NB4 (cell line): Measurements from ENCODE around the gene GPS2.

Source experiments
- MAX ChIP-seq: IDR thresholded peaks from 2 replicates; pipeline ENCODE4 v1.6.1; 2011; ENCODE audit warnings: low read depth, low read length
- POLR2A ChIP-seq: IDR thresholded peaks from 2 replicates; pipeline ENCODE4 v1.6.1; 2011; ENCODE audit warnings: mild to moderate bottlenecking; ENCODE audit not compliant: insufficient read length; ENCODE audit errors: extremely low read depth
- TF ChIP-seq, protein P1 (sequence below): IDR thresholded peaks from one replicate; pipeline ENCODE4 v1.5.1; 2012; ENCODE audit warnings: low read depth, low read length

DNA sequence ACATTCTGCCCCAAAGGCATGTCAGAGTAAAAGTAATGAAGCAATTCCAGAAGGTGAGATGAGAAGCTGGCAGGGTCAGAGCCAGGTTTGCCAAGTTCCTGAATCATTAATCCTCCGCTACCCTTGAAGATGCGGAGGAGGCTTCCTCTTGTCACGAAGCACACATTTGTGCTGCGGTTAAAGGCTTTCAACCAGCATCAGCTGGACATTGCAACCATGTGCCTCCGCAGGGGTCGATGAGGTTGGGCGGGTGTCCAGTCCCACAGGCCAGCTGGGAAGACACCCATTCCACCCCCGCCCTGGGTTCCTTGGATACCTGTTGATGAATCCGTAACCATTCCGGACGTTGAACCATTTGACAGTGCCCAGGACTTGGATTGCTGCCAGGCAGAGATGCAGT lies 22.0 kb downstream of the GPS2 start:
- TF ChIP-seq, protein P1, sequence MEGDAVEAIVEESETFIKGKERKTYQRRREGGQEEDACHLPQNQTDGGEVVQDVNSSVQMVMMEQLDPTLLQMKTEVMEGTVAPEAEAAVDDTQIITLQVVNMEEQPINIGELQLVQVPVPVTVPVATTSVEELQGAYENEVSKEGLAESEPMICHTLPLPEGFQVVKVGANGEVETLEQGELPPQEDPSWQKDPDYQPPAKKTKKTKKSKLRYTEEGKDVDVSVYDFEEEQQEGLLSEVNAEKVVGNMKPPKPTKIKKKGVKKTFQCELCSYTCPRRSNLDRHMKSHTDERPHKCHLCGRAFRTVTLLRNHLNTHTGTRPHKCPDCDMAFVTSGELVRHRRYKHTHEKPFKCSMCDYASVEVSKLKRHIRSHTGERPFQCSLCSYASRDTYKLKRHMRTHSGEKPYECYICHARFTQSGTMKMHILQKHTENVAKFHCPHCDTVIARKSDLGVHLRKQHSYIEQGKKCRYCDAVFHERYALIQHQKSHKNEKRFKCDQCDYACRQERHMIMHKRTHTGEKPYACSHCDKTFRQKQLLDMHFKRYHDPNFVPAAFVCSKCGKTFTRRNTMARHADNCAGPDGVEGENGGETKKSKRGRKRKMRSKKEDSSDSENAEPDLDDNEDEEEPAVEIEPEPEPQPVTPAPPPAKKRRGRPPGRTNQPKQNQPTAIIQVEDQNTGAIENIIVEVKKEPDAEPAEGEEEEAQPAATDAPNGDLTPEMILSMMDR: no peak
- TF ChIP-seq POLR2A: no peak
- TF ChIP-seq MAX: peak; percentile 85
